ENCODE results near the gene USP3. TPM values are rescaled to one million over a fixed set of nuclear protein-coding genes. Genes with fewer than 3 reads are reported as not detected.

USP3 gene
- total and polyA plus RNA-seq, 10 donors, result 29.5 to 136 (median 95.0) TPM

GRCh38 chr15:63630036-63630751 is 125.8 kb downstream of the USP3 start:
- H3K4me1 ChIP-seq, result no peaks in the 10 kb centered on the region
- DNase-seq, result no peak
- TF ChIP-seq POLR2AphosphoS5 (IDR thresholded peaks at IDR 0.05), result no peak
- no peak for TF ChIP-seq POLR2A (IDR thresholded peaks at IDR 0.05)
- no peak for TF ChIP-seq CTCF (IDR thresholded peaks at IDR 0.05 in 8 of 11, conservative IDR thresholded peaks at IDR 0.05 in 3 of 11)
- H3K9me3 ChIP-seq, result no peaks in the 10 kb centered on the region
- 92 to 99% (median 97%) methylated on average over 7 of the region's 7 CpGs for WGBS, 5 donors
- H3K4me3 ChIP-seq, result no peak overlapping the region
- no peaks in the 10 kb centered on the region for H3K27me3 ChIP-seq (replicated peaks in 1 of 7)
- peaks cover 0 to 100% (median 99%) of the 10 kb centered on the region in 6 donors for H3K36me3 ChIP-seq
- intact Hi-C loops (cut with DNase I; ENCODE audit: low total_unique reads), result no loop called here
- no peak overlapping the region for H3K27ac ChIP-seq

- intact Hi-C loops (cut with DNase I; ENCODE audit: low total_unique reads), result no loop called here
- 87 to 93% (median 90%) methylated on average over 2 of the region's 2 CpGs for whole genome bisulfite sequencing, 5 donors
Observed at GRCh38 chr15:63633312-63633711, 128.9 kb downstream of the USP3 start.

GRCh38 chr15:63634154-63634553 is 129.8 kb downstream of the USP3 start:
- Histone ChIP-seq H3K36me3 (peaks cover 2 to 100% (median 99%) of the 10 kb centered on the region in 6 donors), H3K4me1 (no peaks in the 10 kb centered on the region), H3K9me3 (no peaks in the 10 kb centered on the region), H3K27ac (no peak overlapping the region), H3K4me3 (no peak overlapping the region), H3K27me3 (replicated peaks in 1 of 7) (no peaks in the 10 kb centered on the region)
- 88 to 97% (median 95%) methylated on average over 1 of the region's 1 CpG for WGBS, 5 donors
- no peak for DNase-seq
- TF ChIP-seq POLR2A (IDR thresholded peaks at IDR 0.05), result no peak
- TF ChIP-seq CTCF (IDR thresholded peaks at IDR 0.05 in 8 of 11, conservative IDR thresholded peaks at IDR 0.05 in 3 of 11), result no peak
- no peak for TF ChIP-seq POLR2AphosphoS5 (IDR thresholded peaks at IDR 0.05)
- intact Hi-C loops (cut with DNase I; ENCODE audit: low total_unique reads), result no loop called here

More at GRCh38 chr15:63633312-63633711, 128.9 kb downstream of the USP3 start:
- H3K4me1 ChIP-seq, result no peaks in the 10 kb centered on the region
- TF ChIP-seq POLR2AphosphoS5 (IDR thresholded peaks at IDR 0.05) (no peak), CTCF (IDR thresholded peaks at IDR 0.05 in 8 of 11, conservative IDR thresholded peaks at IDR 0.05 in 3 of 11) (no peak), POLR2A (IDR thresholded peaks at IDR 0.05) (no peak)
- H3K4me3 ChIP-seq, result no peak overlapping the region
- H3K9me3 ChIP-seq, result no peaks in the 10 kb centered on the region
- H3K36me3 ChIP-seq, result peaks cover 2 to 100% (median 99%) of the 10 kb centered on the region in 6 donors
- no peak overlapping the region for H3K27ac ChIP-seq
- H3K27me3 ChIP-seq (replicated peaks in 1 of 7), result no peaks in the 10 kb centered on the region
- no peak for DNase-seq

- 96 to 99% (median 96%) methylated on average over 9 of the region's 9 CpGs for WGBS, 5 donors
- peaks cover 6 to 100% (median 98%) of the 10 kb centered on the region in 6 donors for H3K36me3 ChIP-seq
Observed at GRCh38 chr15:63636518-63637061, 132.2 kb downstream of the USP3 start.

More at GRCh38 chr15:63636518-63637061, 132.2 kb downstream of the USP3 start:
- no peak overlapping the region for H3K27ac ChIP-seq
- no peaks in the 10 kb centered on the region for H3K9me3 ChIP-seq
- H3K27me3 ChIP-seq (replicated peaks in 1 of 7), result no peaks in the 10 kb centered on the region
- no peak for TF ChIP-seq POLR2A (IDR thresholded peaks at IDR 0.05)
- no peak for TF ChIP-seq CTCF (IDR thresholded peaks at IDR 0.05 in 8 of 11, conservative IDR thresholded peaks at IDR 0.05 in 3 of 11)
- TF ChIP-seq POLR2AphosphoS5 (IDR thresholded peaks at IDR 0.05), result no peak
- no peak overlapping the region for H3K4me3 ChIP-seq
- intact Hi-C loops (cut with DNase I; ENCODE audit: low total_unique reads), result no loop called here
- no peak for DNase-seq
- H3K4me1 ChIP-seq, result no peaks in the 10 kb centered on the region
